KG1 (cell line): ENCODE measurements around the gene OBSCN.

Experiments used
- DNase-seq: peaks from one replicate; lab custom pipeline; 2025; lab: John Stamatoyannopoulos, UW

The OBSCN gene

DNA sequence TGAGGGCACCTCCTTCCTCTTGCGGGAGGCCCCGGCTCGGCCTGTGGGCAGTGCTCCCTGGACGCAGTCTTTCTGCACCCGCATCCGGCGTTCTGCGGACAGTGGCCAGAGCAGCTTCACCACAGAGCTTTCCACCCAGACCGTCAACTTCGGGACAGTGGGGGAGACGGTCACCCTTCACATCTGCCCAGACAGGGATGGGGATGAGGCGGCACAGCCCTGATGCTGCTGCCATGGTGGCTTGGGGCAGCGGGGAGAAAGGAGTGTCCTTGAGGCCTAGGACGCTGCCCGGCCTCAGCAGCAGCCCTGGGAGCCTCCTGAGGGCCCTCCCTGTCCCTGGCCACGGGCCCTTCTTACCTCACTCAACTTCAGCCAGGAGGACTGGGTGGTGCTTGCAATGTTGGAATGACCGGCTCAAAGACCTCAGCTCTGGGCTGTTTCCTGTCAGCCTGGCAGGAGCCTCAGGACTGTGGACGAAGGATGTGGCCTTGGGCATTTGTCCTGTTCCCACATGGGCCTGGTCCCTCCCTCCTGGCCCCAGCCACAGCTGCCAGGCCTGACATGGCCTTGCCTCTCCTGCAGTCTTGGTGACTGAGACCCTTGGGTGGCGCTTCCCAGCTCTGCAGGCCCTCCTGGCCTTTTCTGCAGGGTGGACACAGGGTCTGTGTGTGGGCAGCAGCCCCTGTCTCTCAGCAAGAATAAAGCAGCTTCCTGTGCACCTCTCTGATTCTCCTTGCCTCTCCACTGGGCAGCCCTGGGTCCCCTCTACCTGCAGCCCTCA lies 152.9 kb downstream of the OBSCN start:
- no peak for DNase-seq

DNA sequence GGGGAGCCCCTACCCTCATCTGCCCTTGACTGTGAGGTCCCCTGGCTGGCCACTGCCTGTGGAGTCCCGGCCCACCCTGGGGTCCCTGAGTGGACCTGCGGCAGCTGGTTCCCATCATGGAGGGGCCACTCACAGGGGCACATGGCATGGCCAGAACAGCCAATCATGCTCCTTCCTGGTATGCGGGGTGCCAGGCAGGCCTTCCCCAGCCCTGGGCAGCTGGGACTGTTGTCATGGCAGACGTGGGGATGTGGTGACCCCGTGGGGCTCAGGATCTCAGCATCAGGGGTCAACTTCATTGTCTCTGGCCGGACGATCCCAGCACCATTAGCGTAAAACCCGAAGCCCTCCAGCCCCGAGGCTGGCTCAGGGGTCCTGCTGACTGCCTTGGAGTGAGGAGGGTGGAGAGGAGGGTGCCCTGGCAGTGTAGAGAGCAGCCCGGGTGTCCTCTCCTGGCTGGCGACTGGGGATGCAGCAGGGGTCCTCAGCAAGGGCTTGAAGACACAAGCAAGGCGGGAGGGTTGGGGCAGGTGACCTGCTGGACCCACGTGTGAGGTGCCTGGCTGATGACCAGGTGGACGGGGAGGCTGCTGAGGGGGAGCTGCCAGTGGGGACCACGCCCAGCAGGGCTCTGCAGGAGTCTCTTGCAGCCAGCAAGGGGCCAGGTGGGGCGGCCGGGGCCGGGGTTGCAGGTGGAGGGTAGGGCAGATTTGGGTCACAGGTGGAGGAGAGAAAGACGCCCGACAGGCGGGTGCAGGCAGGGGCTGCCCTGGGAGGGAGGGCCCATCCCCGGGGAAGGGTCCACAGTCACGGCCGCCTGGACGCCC lies 153.7 kb downstream of the OBSCN start:
- DNase-seq = no peak

DNA sequence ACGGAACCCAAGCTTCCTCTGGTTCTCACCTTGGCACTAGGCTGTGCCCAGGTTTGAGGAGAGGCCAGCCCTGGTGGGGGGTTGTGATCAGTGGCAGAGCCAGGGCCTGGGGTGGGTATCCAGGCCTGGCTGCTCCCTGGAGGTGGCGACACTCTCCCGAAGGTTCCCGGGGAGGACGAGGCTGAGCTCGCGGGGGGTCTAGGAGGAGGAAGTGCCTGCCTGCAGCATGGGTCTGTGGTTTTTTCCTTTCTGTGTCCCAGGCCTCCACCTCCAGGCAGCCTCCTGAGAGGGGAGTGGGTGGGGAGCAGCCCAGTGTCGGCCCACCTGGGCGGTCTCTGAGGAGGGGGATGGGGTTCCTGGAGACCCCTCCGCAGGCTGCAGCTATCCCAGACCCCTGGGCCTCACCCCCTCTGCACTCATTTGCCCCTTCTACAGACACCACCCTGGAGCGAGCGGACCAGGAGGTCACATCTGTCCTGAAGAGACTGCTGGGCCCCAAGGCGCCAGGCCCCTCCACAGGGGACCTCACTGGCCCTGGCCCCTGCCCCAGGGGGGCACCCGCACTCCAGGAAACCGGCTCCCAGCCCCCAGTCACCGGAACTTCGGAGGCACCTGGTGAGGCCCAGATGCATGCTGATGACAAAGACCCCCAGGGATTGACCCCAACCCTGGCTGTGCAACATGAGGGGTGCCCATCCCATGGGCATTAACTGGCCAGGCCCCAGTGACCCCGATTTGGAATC lies 154.5 kb downstream of the OBSCN start:
- no peak for DNase-seq

DNA sequence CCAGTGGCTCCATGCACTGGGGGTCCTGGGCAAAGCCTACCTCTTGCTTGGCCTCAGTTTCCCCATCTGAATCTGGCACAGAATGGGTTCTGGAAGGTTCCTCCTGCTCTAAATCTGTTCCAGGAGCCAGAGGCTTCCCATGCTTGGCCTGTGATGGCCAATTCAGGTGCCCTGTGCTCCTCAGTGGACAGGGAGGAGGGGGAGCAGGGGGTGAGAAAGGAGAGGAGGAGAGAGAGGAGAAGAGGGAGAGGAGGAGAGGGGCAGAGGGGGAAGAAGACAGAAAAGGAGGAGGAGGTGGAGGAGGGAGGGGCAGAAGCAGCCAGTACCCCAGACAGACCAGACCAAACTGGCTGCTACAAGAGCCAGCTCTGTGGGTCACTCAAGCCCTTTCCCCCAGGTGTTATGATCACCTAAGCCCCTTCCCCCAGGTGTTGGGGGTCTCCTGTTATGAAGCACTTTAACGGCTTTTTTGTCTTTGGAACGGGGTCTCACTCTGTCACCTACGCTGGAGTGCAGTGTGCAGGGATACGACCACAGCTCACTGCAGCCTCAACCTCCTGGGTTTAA lies 155.1 kb downstream of the OBSCN start:
- DNase-seq = no peak

DNA sequence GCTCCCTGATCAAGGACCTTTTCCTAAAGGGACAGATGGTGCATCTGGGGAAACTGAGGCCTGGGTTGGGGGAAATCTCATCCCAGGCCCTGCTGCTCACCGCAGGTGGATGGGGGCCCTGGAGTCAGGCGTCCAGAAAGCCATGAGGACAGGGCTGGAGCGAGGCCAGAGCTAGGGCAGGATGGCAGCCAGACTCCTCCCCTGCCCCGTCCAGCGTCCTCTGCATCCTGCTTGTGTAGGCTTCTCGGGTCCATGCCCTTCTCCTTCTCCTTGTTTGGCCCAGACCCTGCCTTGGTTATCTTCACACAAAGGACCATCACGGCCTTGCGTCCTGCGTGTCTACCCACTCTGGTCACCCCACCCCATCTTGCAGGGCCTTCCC lies 155.8 kb downstream of the OBSCN start:
- no peak for DNase-seq

DNA sequence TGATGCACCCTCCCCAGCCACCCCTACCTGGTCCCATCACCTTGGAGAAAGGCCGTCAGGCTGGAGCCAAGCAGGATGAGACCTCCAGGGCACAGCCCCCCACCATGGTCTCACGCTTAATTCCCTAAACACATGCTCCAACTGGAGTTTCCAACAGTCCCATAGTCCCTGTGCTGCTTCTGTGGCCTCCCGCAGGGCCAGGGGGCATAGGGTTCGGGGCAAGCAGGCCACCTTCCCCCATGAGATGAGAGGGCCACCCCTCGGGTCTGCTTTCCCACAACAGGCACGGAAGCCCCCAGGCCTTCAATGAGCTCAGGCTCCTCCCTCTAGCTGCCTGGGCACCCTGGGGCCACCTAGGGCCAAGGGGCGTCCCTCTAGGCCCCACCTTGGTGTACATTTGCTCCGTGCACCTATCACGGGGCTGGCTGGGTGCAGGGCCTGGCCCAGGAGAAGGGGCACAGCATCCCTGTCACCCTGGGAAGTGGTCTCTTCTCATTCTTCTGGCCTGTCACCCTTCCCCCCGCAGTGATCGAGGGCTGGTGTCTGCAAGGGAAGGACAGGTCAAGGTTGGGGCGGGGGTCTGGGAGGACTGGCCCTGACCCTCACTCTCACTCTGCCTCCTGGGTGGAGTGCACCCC lies 156.3 kb downstream of the OBSCN start:
- DNase-seq = no peak

DNA sequence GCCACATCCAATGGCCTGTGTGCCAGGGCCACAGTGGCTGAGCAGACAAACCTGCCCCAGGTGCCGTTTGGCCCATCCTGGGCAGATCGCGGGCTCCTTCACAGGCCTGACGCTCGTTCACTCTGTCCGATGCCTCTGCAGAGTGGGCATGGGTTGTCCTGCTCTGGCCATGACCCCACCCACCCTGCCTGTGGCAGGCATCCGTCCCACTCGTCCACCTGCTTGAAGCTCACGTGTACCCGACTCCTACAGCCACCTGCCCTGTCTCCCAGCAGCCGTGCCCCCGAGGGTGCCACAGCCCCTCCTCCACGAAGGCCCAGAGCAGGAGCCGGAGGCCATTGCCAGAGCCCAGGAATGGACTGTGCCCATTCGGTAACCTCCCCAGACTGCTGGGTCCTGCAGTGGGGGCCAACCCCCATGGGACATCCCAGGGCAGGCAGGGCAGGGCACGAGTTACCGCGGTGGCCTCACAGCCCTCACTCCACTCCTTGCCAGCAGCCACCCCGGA lies 156.9 kb downstream of the OBSCN start:
- no peak for DNase-seq

DNA sequence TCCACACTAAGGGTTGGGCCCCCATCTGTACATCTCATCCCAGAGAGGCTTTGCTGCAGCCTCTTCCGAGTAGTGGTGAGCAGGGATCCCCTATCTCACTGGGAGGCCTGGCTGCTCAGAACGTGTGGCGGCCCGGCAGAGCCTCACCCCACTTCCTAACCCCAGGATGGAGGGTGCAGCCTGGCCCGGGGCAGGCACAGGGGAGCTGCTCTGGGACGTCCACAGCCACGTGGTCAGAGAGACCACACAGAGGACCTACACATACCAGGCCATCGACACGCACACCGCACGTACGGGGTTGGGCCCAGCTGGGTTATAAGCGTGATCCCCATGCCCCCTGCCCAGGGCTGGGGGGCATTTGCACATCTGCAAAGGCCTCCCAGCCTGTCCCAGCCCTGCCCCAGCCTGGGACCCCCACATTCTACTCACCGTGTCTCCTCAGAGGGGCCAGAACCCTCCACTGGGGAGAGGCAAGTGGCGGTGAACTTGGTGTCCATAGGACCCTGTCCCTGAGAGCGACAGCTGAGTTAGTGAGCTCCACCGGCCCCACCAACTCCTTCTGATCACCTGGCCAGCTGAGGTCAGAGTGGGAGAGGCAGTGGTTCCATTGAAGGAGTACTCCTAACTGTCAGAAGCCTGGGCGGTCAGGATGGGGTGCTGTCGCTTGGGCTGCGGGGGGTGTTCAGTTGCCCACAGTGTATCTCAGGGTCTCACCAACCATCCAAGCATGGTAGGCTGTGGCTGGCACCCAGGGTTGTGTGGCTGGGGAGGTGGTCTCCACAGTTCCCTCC lies 157.6 kb downstream of the OBSCN start:
- no peak for DNase-seq

DNA sequence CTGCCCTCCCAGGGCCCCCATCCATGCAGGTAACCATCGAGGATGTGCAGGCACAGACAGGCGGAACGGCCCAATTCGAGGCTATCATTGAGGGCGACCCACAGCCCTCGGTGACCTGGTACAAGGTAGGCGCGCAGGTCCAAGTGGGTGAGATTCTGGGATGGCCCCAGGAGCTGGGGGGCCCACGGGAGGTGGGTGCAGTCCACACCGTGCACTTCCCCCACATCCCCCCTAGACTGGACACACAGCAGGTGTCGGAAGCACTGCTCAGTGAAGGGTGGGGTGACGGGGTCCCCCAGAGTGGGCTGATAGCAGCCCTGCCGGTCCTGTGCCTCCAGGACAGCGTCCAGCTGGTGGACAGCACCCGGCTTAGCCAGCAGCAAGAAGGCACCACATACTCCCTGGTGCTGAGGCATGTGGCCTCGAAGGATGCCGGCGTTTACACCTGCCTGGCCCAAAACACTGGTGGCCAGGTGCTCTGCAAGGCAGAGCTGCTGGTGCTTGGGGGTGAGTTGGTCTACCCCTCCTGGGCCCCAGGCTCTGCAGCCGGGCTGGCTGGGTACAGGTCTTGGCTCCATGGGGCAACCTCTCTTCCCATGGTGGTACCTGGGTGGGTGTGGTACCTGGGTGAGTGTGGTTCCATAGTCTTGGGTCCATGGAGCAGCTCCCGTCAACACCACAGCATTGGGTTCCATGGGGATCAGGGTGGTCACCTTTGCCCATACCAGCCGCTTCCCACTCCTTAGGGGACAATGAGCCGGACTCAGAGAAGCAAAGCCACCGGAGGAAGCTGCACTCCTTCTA lies 158.4 kb downstream of the OBSCN start:
- no peak for DNase-seq

DNA sequence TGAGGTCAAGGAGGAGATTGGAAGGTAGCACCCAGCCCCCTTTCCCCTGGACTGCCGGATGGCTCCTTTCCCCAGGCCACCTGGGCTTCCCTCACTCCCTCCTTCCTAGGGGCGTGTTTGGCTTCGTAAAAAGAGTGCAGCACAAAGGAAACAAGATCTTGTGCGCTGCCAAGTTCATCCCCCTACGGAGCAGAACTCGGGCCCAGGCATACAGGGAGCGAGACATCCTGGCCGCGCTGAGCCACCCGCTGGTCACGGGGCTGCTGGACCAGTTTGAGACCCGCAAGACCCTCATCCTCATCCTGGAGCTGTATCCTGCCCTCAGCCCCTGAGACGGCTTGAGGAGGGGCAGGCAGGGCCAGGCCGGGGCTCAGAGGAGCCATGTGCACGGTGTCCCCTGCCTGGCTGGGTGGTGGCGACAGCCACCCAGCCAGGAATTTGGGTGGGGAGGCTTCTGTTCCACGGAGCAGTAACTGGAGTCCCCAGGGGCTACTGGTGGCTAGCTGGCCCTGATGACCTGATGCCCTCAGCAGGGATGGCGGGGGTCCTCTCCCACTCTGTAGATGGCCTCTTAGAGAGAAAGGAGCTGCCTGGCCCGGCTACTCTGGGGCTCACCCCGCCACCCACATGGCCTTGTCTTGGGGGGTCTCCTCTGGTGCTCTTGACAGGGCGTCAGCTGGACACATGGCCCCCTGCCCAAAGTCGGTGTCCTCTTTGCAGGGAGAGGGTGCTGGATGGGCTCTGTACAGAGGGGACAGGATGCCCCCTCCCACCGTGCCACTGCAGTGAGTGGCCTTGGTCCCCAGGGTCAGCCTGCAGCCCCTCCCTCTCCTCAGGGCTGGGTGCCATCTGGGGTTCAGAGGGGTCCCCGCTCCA lies 159.3 kb downstream of the OBSCN start:
- DNase-seq = no peak

DNA sequence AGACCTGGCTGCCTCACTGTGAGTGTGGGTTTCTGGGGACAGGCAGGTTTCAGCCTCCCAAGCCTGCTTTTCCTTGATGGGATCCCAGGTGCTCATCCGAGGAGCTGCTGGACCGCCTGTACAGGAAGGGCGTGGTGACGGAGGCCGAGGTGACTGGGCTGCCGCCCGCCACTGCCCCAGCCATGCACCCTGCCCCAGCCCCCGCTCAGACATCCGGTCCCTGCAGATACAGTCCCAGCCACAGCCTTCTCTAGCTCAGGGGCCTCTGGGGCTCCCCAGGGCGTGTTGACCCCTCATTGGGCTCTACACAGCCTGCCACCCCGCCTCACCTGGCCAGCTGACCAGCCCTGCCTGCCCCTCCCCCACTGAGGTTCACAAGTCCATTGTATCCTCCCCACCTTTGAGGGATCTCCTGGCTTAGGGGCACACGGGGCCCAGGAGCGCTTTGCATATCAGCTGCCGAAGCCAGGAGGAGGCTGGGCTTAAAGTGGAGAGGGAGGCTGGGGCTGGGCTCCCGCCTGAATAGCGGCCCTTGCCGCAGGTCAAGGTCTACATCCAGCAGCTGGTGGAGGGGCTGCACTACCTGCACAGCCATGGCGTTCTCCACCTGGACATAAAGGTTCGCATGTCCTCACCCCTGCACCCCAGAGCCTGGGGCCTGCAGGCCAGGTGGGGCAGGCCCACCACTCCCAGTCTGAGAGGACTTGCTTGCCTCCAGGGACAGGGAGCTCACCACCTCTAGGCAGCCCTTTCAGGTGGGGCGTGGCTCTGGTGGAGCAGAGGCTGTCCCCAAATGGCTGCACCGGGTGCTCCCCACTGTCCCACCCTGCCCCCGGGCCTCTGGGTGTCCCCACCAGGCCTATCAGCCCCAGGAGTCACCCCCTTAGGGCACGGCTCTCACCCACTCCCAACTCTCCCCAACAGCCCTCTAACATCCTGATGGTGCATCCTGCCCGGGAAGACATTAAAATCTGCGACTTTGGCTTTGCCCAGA lies 160.3 kb downstream of the OBSCN start:
- no peak for DNase-seq

DNA sequence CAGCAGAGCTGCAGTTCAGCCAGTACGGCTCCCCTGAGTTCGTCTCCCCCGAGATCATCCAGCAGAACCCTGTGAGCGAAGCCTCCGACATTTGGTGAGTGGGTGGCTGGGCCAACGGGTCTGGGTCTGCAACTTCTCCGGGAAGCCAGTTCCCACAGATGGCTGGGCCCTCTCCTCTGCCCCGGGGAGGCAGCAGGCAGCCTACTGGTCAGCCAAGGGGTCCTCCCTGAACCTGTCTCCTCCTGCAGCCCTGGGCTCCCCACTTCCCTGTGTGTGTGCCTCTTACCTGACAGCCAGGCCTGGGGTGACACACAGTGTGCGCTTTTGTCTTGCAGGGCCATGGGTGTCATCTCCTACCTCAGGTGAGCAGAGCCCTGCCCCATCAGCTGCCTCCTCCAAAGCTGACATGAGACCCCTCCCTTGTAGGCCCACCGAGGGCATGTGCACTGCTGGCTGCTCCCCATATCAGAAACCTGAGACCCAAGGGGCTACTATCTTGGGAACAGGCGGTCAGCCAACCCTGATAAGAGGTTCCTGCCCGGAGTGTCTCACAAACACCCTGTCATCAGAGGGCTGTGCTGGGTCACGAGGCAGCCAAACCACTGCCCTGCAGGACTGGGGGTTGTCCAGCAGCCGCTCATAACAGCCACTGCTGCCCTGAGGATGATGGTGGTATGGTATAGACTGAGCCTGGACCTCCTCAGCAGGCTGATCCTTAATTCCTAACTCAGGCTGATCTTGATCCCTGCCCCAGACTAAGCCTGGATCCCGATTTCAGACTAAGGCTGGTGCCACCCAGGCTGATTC lies 161.2 kb downstream of the OBSCN start:
- no peak for DNase-seq

DNA sequence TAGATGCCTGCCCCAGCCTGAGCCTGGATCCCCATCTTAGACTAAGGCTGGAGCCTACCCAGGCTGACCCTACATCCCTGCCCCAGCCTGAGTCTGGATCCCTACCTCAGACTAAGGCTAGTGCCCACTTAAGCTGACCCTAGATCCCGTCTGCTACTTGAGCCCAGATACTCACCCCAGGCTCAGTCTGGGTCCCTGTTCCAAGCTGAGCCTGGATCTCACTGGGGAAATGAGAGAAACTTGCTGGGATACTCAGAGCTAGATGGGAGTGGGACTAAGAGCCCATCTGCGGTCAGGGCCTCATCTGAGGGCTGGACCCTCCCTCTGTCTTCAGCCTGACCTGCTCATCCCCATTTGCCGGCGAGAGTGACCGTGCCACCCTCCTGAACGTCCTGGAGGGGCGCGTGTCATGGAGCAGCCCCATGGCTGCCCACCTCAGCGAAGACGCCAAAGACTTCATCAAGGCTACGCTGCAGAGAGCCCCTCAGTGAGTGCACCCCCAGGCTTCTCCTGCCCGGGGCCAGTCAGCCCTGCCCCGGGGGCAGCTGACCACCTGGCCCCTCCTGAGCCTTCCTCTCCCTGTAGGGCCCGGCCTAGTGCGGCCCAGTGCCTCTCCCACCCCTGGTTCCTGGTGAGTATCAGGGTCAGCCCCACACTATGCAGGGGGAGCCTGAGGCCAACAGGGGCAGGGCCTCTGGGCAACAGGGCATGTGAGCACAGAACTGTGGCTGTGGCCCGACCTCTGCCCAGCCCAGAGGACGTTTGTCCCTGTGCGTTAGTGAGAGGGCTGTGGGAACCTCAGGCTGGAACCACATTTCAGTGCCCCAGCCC lies 162.0 kb downstream of the OBSCN start:
- DNase-seq = no peak

DNA sequence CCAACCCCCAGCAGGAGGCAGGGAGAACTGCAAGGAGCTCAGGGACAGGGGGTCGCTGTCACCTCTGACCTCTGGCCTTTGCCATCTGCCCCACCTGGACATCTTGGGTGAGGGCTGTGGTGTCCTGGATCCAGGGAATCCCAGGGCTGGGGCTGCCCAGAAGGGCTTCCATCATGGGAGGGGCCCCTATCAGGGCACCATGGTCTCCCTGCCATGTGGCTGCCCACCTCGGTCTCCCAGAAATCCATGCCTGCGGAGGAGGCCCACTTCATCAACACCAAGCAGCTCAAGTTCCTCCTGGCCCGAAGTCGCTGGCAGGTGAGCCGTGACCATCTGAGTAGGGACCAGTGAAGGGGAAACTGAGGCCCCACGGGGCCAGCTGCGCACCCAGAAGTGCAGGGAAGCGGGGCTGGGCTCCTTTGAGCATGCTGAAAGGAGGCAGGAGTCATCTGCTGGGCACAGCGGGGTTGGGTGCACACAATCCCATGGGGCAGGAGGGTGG lies 162.6 kb downstream of the OBSCN start:
- DNase-seq = no peak

DNA sequence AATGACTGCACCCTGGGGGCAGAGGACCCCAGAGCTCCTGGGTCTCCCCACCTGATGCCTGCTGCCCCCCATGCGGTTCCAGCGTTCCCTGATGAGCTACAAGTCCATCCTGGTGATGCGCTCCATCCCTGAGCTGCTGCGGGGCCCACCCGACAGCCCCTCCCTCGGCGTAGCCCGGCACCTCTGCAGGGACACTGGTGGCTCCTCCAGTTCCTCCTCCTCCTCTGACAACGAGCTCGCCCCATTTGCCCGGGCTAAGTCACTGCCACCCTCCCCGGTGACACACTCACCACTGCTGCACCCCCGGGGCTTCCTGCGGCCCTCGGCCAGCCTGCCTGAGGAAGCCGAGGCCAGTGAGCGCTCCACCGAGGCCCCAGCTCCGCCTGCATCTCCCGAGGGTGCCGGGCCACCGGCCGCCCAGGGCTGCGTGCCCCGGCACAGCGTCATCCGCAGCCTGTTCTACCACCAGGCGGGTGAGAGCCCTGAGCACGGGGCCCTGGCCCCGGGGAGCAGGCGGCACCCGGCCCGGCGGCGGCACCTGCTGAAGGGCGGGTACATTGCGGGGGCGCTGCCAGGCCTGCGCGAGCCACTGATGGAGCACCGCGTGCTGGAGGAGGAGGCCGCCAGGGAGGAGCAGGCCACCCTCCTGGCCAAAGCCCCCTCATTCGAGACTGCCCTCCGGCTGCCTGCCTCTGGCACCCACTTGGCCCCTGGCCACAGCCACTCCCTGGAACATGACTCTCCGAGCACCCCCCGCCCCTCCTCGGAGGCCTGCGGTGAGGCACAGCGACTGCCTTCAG lies 163.3 kb downstream of the OBSCN start:
- no peak for DNase-seq
